Spleen (tissue), 7 donors: ENCODE data around the gene SLC2A11.

Source experiments
- CTCF ChIP-seq, 11 experiments: fragments of 200-600 bp in 7 of 11; fragments of 450-650 bp in 4 of 11; sonication (generic) in 4 of 11; IDR thresholded peaks in 8 of 11; conservative IDR thresholded peaks in 3 of 11; 1 replicate in 7 of 11; 2 replicates in 4 of 11; pipeline versions ENCODE4 v1.4.0 to v1.8.0; 2016 to 2021; ENCODE audit warnings: antibody characterized with exemption in 11 of 11, inconsistent platforms in 4 of 11, mild to moderate bottlenecking in 1 of 11
- POLR2A ChIP-seq, 3 donors: fragments of 450-650 bp; IDR thresholded peaks; one replicate each; pipeline ENCODE4 v1.5.1; 2017; ENCODE audit warnings: antibody characterized with exemption in 3 of 3, mild to moderate bottlenecking in 1 of 3
- POLR2AphosphoS5 ChIP-seq, 3 donors: sonication (generic); formaldehyde crosslinking; IDR thresholded peaks; one replicate each; pipeline ENCODE4 v1.5.1; 2017; ENCODE audit warnings: antibody characterized with exemption in 3 of 3
- donor health status: DM: no; HTN: no; CAD: no; lungs with moderate emphysema.
- donor health status: DM: no; HTN: no; CAD: no.
- donor health status: DM: no; HTN: no; CAD: no.

- TF ChIP-seq POLR2A (IDR thresholded peaks at IDR 0.05) (no peak), CTCF (IDR thresholded peaks at IDR 0.05 in 8 of 11, conservative IDR thresholded peaks at IDR 0.05 in 3 of 11) (no peak), POLR2AphosphoS5 (IDR thresholded peaks at IDR 0.05) (no peak)
These were observed 31.9 kb downstream of the SLC2A11 start for GRCh38 chr22:23889620-23890019.
